HEK293 (cell line): ENCODE measurements around the gene ZFP92.

ENCODE experiments used
- CTCF ChIA-PET: fragments of 350-600 bp; formaldehyde crosslinking; extraction: SDS; loops from one replicate; lab custom pipeline; 2021; ENCODE audit warnings: antibody characterized with exemption; lab: Yijun Ruan, JAX
- POLR2A ChIA-PET: fragments of 300-600 bp; formaldehyde crosslinking; extraction: SDS; loops from one replicate; lab custom pipeline; 2020; ENCODE audit warnings: antibody characterized with exemption, inconsistent platforms; lab: Yijun Ruan, JAX
- H3K27ac ChIP-seq: fragments of 200-500 bp; sonication (Bioruptor generic); 2 replicates; pipeline ENCODE4 v1.5.1; 2014; ENCODE audit warnings: low read depth, low read length, control low read depth, inconsistent platforms; ENCODE audit errors: extremely low read depth
- H3K36me3 ChIP-seq, 2 experiments: fragments of 200-500 bp in 1 of 2; sonication (Bioruptor generic) in 1 of 2; 1 replicate in 1 of 2; 2 replicates in 1 of 2; pipeline ENCODE4 v1.5.1; 2014 to 2017; ENCODE audit warnings: inconsistent platforms in 2 of 2, low read length in 2 of 2; ENCODE audit not compliant: control insufficient read depth in 2 of 2, insufficient read depth in 1 of 2
- H3K4me1 ChIP-seq: fragments of 200-500 bp; sonication (Bioruptor generic); 2 replicates; pipeline ENCODE4 v1.5.1; 2014; ENCODE audit warnings: mild to moderate bottlenecking, low read length, inconsistent platforms; ENCODE audit not compliant: control insufficient read depth, insufficient read depth
- H3K4me3 ChIP-seq: 2 replicates; pipeline ENCODE4 v1.5.1; 2011; ENCODE audit warnings: low read depth, mild to moderate bottlenecking, control low read depth, low read length, moderate library complexity
- H3K9me3 ChIP-seq: fragments of 200-500 bp; sonication (Bioruptor generic); 2 replicates; pipeline ENCODE4 v1.5.1; 2014; ENCODE audit warnings: low read depth, low read length, inconsistent platforms; ENCODE audit not compliant: control insufficient read depth, insufficient read depth
- ATF2 ChIP-seq: fragments of 450-650 bp; formaldehyde crosslinking; IDR thresholded peaks from 2 replicates; pipeline ENCODE4 v1.5.1; 2016; ENCODE audit warnings: missing biosample characterization, missing genetic modification characterization, low read depth
- EGR2 ChIP-seq: fragments of 450-650 bp; formaldehyde crosslinking; IDR thresholded peaks from 2 replicates; pipeline ENCODE4 v1.5.1; 2016; ENCODE audit warnings: low read depth, missing biosample characterization, missing genetic modification characterization
- GFI1B ChIP-seq: fragments of 450-650 bp; formaldehyde crosslinking; IDR thresholded peaks from 2 replicates; pipeline ENCODE4 v1.5.1; 2016; ENCODE audit warnings: missing biosample characterization, missing genetic modification characterization
- GLIS1 ChIP-seq: fragments of 450-650 bp; formaldehyde crosslinking; IDR thresholded peaks from 2 replicates; pipeline ENCODE4 v1.5.1; 2016; ENCODE audit warnings: missing biosample characterization, missing genetic modification characterization
- GLIS2 ChIP-seq: fragments of 450-650 bp; formaldehyde crosslinking; IDR thresholded peaks from 2 replicates; pipeline ENCODE4 v1.5.1; 2016; ENCODE audit warnings: missing biosample characterization, missing genetic modification characterization
- IKZF3 ChIP-seq: fragments of 450-650 bp; IDR thresholded peaks from 2 replicates; pipeline ENCODE4 v1.5.0; 2018; ENCODE audit warnings: missing biosample characterization, mild to moderate bottlenecking, missing genetic modification characterization, moderate library complexity
- PBX3 ChIP-seq: sonication (generic); formaldehyde crosslinking; IDR thresholded peaks from 2 replicates; pipeline ENCODE4 v1.8.1; 2022; ENCODE audit warnings: mild to moderate bottlenecking, moderate library complexity, missing genetic modification reagents
- ZBTB20 ChIP-seq: fragments of 450-650 bp; formaldehyde crosslinking; IDR thresholded peaks from 2 replicates; pipeline ENCODE4 v1.5.1; 2016; ENCODE audit warnings: missing biosample characterization, missing genetic modification characterization
- ZFHX2 ChIP-seq: fragments of 450-650 bp; formaldehyde crosslinking; conservative IDR thresholded peaks from 2 replicates; pipeline ENCODE4 v1.5.1; 2016; ENCODE audit warnings: missing biosample characterization, missing genetic modification characterization
- ZNF169 ChIP-seq: fragments of 450-650 bp; formaldehyde crosslinking; IDR thresholded peaks from 2 replicates; pipeline ENCODE4 v1.5.1; 2016; ENCODE audit warnings: missing biosample characterization, missing genetic modification characterization
- ZNF18 ChIP-seq: fragments of 450-650 bp; formaldehyde crosslinking; IDR thresholded peaks from 2 replicates; pipeline ENCODE4 v1.5.1; 2016; ENCODE audit warnings: missing biosample characterization, missing genetic modification characterization
- ZNF19 ChIP-seq: fragments of 450-650 bp; formaldehyde crosslinking; IDR thresholded peaks from 2 replicates; pipeline ENCODE4; 2016; ENCODE audit warnings: missing biosample characterization, missing genetic modification characterization, low read depth
- ZNF2 ChIP-seq: fragments of 450-650 bp; formaldehyde crosslinking; IDR thresholded peaks from 2 replicates; pipeline ENCODE4 v1.5.1; 2016; ENCODE audit warnings: missing biosample characterization, missing genetic modification characterization
- ZNF23 ChIP-seq: fragments of 450-650 bp; formaldehyde crosslinking; IDR thresholded peaks from 2 replicates; pipeline ENCODE4 v1.5.1; 2016; ENCODE audit warnings: missing biosample characterization, missing genetic modification characterization, borderline replicate concordance
- ZNF350 ChIP-seq: fragments of 450-650 bp; formaldehyde crosslinking; IDR thresholded peaks from 2 replicates; pipeline ENCODE4 v1.5.0; 2017; ENCODE audit warnings: missing biosample characterization, mild to moderate bottlenecking, missing genetic modification characterization
- ZNF354C ChIP-seq: fragments of 450-650 bp; formaldehyde crosslinking; IDR thresholded peaks from 2 replicates; pipeline ENCODE4 v1.5.1; 2016; ENCODE audit warnings: missing biosample characterization, missing genetic modification characterization, low read depth, borderline replicate concordance
- ZNF362 ChIP-seq: fragments of 450-650 bp; formaldehyde crosslinking; IDR thresholded peaks from 2 replicates; pipeline ENCODE4 v1.5.1; 2016; ENCODE audit warnings: missing biosample characterization, missing genetic modification characterization
- ZNF416 ChIP-seq: fragments of 450-650 bp; formaldehyde crosslinking; IDR thresholded peaks from 2 replicates; pipeline ENCODE4 v1.5.1; 2016; ENCODE audit warnings: missing biosample characterization, missing genetic modification characterization
- ZNF549 ChIP-seq: fragments of 450-650 bp; IDR thresholded peaks from 2 replicates; pipeline ENCODE4 v1.5.1; 2018; ENCODE audit warnings: missing biosample characterization, missing genetic modification characterization, mild to moderate bottlenecking, inconsistent platforms, moderate library complexity
- ZNF585B ChIP-seq: fragments of 450-650 bp; formaldehyde crosslinking; IDR thresholded peaks from 2 replicates; pipeline ENCODE4 v1.5.1; 2016; ENCODE audit warnings: missing biosample characterization, missing genetic modification characterization
- ZNF600 ChIP-seq: fragments of 450-650 bp; formaldehyde crosslinking; IDR thresholded peaks from 2 replicates; pipeline ENCODE4 v1.5.1; 2016; ENCODE audit warnings: missing biosample characterization, missing genetic modification characterization
- ZNF610 ChIP-seq: fragments of 450-650 bp; formaldehyde crosslinking; IDR thresholded peaks from 2 replicates; pipeline ENCODE4 v1.5.1; 2016; ENCODE audit warnings: missing biosample characterization, missing genetic modification characterization, borderline replicate concordance
- ZNF624 ChIP-seq: fragments of 450-650 bp; formaldehyde crosslinking; IDR thresholded peaks from 2 replicates; pipeline ENCODE4 v1.5.1; 2017; ENCODE audit warnings: missing biosample characterization, missing genetic modification characterization
- ZNF677 ChIP-seq: fragments of 450-650 bp; IDR thresholded peaks from 2 replicates; pipeline ENCODE4 v1.5.0; 2018; ENCODE audit warnings: missing biosample characterization, mild to moderate bottlenecking, missing genetic modification characterization, moderate library complexity
- ZNF707 ChIP-seq: fragments of 450-650 bp; formaldehyde crosslinking; IDR thresholded peaks from 2 replicates; pipeline ENCODE4 v1.5.1; 2016; ENCODE audit warnings: missing biosample characterization, missing genetic modification characterization
- ZNF768 ChIP-seq: fragments of 450-650 bp; formaldehyde crosslinking; IDR thresholded peaks from 2 replicates; pipeline ENCODE4 v1.5.1; 2018; ENCODE audit warnings: missing biosample characterization, mild to moderate bottlenecking, missing genetic modification characterization
- ZNF777 ChIP-seq: fragments of 450-650 bp; formaldehyde crosslinking; IDR thresholded peaks from 2 replicates; pipeline ENCODE4 v1.5.1; 2017; ENCODE audit warnings: missing biosample characterization, missing genetic modification characterization, borderline replicate concordance
- ZNF785 ChIP-seq: fragments of 450-650 bp; formaldehyde crosslinking; IDR thresholded peaks from 2 replicates; pipeline ENCODE4 v1.5.1; 2016; ENCODE audit warnings: missing biosample characterization, missing genetic modification characterization
- ZNF837 ChIP-seq: fragments of 450-650 bp; formaldehyde crosslinking; IDR thresholded peaks from 2 replicates; pipeline ENCODE4 v1.5.1; 2016; ENCODE audit warnings: missing biosample characterization, missing genetic modification characterization

The ZFP92 gene

GRCh38 chrX:153380691-153381090, 30.6 kb upstream of the ZFP92 start:
- no peak overlapping the region for H3K27ac ChIP-seq
- POLR2A ChIA-PET, result no interaction called here

GRCh38 chrX:153381684-153382532, 29.4 kb upstream of the ZFP92 start:
- H3K27ac ChIP-seq, result no peak overlapping the region
- no peak overlapping the region for H3K4me3 ChIP-seq
- POLR2A ChIA-PET, result no interaction called here
- no peaks in the 10 kb centered on the region for H3K9me3 ChIP-seq
- H3K4me1 ChIP-seq, result no peaks in the 10 kb centered on the region
- H3K36me3 ChIP-seq, result no peaks in the 10 kb centered on the region
- CTCF ChIA-PET, result interaction anchor here (0.6 to 1.6 kb wide), 4 partner anchors 17 to 349 kb away, joined by 3 to 4 read pairs (median 3); no protein-coding TSS in a partner anchor
- TF ChIP-seq GLIS1 (tag by site-specific recombination) (peak; percentile 72), IKZF3 (tag by site-specific recombination) (no peak), ZNF350 (tag by site-specific recombination) (no peak), ZNF2 (tag by site-specific recombination) (no peak), GLIS2 (peak; percentile 67), ZNF600 (tag by site-specific recombination) (no peak), ZNF354C (tag by site-specific recombination) (no peak), ZNF585B (tag by site-specific recombination) (no peak), ZNF169 (tag by site-specific recombination) (no peak), ZNF777 (tag by site-specific recombination) (no peak), ZFHX2 (tag by site-specific recombination) (peak; percentile 58), ZNF18 (tag by site-specific recombination) (no peak), ZNF549 (tag by site-specific recombination) (no peak), ZNF785 (tag by site-specific recombination) (no peak), ZNF677 (tag by site-specific recombination) (no peak), ZNF23 (no peak), ZNF416 (tag by site-specific recombination) (no peak), ZNF610 (tag by site-specific recombination) (no peak), ZNF837 (tag by site-specific recombination) (no peak), GFI1B (tag by site-specific recombination) (no peak)

More at GRCh38 chrX:153380691-153381090, 30.6 kb upstream of the ZFP92 start:
- Histone ChIP-seq H3K4me3 (no peak overlapping the region), H3K4me1 (no peaks in the 10 kb centered on the region), H3K9me3 (no peaks in the 10 kb centered on the region), H3K36me3 (no peaks in the 10 kb centered on the region)
- CTCF ChIA-PET, result interaction anchor here (1.2 to 1.6 kb wide), 2 partner anchors 19 to 348 kb away, joined by 3 read pairs; no protein-coding TSS in a partner anchor
- no peak for TF ChIP-seq ZNF624
- TF ChIP-seq EGR2, result no peak
- TF ChIP-seq PBX3, result no peak
- TF ChIP-seq ZNF768 (tag by site-specific recombination), result no peak
- TF ChIP-seq ZNF19 (tag by site-specific recombination), result no peak
- TF ChIP-seq ZNF707 (tag by site-specific recombination), result no peak
- no peak for TF ChIP-seq ZBTB20
- TF ChIP-seq ZNF362 (tag by site-specific recombination), result no peak
- no peak for TF ChIP-seq ATF2 (tag by site-specific recombination)
